HG03095 (cell line): ENCODE data around the gene LSAMP.
"Not testable (repeated sequence)": the region's sequence is repeated elsewhere in the genome, so short reads cannot be mapped to it uniquely, and the experiment has no call there.

Source experiments
- ATAC-seq: cut with Tn5 transposase; IDR thresholded peaks from one replicate; pipeline ENCODE4 v1.9.1; 2021; ENCODE audit warnings: moderate library complexity; ENCODE audit not compliant: unreplicated experiment

The LSAMP gene

GRCh38 chr3:115857518-115858136 is 587.7 kb downstream of the LSAMP start:
- ATAC-seq: no peak

GRCh38 chr3:115855911-115856310 is 589.4 kb downstream of the LSAMP start:
- ATAC-seq: no peak

GRCh38 chr3:115853104-115853503 is 592.2 kb downstream of the LSAMP start:
- ATAC-seq: no peak

GRCh38 chr3:115852278-115852677 is 593.0 kb downstream of the LSAMP start:
- ATAC-seq: no peak

- ATAC-seq: no peak
Measured at GRCh38 chr3:115851571-115851970, 593.7 kb downstream of the LSAMP start.

- no peak for ATAC-seq
Measured at GRCh38 chr3:115848641-115849040, 596.6 kb downstream of the LSAMP start.

- no peak for ATAC-seq
Measured at GRCh38 chr3:115845986-115846385, 599.3 kb downstream of the LSAMP start.

- ATAC-seq: not testable (repeated sequence)
Measured at GRCh38 chr3:115844729-115845128, 600.6 kb downstream of the LSAMP start.

GRCh38 chr3:115843206-115843605 is 602.1 kb downstream of the LSAMP start:
- no peak for ATAC-seq

- ATAC-seq: no peak
Measured at GRCh38 chr3:115839246-115839645, 606.0 kb downstream of the LSAMP start.

- ATAC-seq: no peak
Measured at GRCh38 chr3:115838786-115839185, 606.5 kb downstream of the LSAMP start.

GRCh38 chr3:115836944-115837343 is 608.3 kb downstream of the LSAMP start:
- no peak for ATAC-seq

GRCh38 chr3:115835946-115836345 is 609.3 kb downstream of the LSAMP start:
- no peak for ATAC-seq

- ATAC-seq: no peak
Measured at GRCh38 chr3:115834068-115834467, 611.2 kb downstream of the LSAMP start.

GRCh38 chr3:115833074-115833473 is 612.2 kb downstream of the LSAMP start:
- ATAC-seq: no peak

GRCh38 chr3:115832265-115832664 is 613.0 kb downstream of the LSAMP start:
- ATAC-seq: no peak

- ATAC-seq: no peak
Measured at GRCh38 chr3:115831864-115832263, 613.4 kb downstream of the LSAMP start.

- no peak for ATAC-seq
Measured at GRCh38 chr3:115830764-115831395, 614.4 kb downstream of the LSAMP start.

- ATAC-seq: no peak
Measured at GRCh38 chr3:115828401-115828800, 616.9 kb downstream of the LSAMP start.

GRCh38 chr3:115827495-115827894 is 617.8 kb downstream of the LSAMP start:
- no peak for ATAC-seq

GRCh38 chr3:115825046-115825445 is 620.2 kb downstream of the LSAMP start:
- no peak for ATAC-seq

GRCh38 chr3:115823083-115823482 is 622.2 kb downstream of the LSAMP start:
- ATAC-seq: no peak

GRCh38 chr3:115822579-115822978 is 622.7 kb downstream of the LSAMP start:
- no peak for ATAC-seq
